HG03354 (cell line): ENCODE measurements around the gene UACA.

ENCODE experiments used
- ATAC-seq: cut with Tn5 transposase; IDR thresholded peaks from one replicate; pipeline ENCODE4 v1.9.1; 2021; ENCODE audit warnings: mild to moderate bottlenecking; ENCODE audit not compliant: unreplicated experiment, poor library complexity, severe bottlenecking

UACA gene

DNA sequence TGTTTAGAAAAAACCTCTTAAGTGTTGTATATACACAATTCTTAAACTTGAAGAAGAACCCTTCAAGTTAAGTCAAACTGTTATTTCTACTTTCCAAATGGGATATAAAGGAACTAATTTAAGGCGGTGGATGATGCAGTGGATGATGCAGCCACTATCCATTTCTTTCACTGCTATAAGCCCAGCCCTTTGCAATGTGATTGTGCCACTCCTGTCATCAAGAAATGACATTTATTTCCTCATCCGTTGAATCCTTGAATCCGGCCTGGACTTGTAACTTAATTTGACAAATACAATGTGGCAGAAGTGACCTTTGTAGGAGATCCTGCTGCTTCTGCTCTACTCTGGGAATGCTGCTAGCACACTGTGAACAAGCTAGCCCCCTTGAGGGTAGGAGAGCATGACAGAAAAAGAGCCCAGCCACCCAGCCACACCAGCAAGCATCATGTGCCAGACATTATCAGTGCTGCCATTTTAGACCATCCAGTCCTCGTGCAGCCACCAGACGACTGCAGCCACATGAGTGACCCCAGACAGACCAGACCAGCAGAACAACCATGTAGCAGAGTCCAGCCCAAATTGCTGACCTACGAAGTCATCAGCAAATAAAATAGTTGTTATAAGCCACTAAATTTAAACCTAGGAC lies 47.4 kb downstream of the UACA start:
- no peak for ATAC-seq

DNA sequence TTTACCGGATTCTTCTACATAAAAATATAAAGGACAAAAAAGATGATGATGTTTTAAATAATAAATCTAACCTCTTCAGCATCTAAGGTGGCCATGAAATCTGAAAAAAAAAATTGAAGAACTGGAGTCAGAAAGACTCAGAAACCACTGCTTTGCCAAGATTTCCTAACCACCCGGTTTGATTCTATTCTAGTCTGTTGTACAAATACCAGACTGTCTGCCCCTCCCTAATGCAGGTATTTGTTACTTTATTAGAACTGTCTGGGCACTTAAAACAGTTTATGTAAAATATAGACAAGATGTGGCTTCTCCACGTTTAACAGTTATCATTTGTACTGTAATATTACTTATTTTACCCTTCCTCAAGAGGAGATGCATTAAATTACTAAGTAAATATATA lies 48.8 kb downstream of the UACA start:
- ATAC-seq = no peak

DNA sequence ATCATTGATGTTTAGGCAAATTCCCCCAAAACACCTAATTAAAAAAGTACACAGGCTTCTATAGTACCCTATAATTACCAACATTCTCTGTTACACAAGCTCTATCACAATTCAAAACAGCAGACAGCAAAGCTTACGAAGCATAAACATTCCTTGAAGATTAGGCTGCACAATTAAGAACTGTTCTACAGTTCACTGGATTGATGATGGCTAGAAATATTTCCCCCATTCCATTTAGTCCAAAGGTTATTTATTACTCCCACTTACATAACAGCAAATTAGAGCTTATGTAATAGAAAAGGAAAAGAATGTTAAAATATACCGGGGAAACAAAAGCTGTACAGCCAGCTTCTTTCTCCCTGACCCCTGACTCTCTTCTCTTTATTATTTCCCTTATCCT lies 49.3 kb downstream of the UACA start:
- ATAC-seq = no peak

DNA sequence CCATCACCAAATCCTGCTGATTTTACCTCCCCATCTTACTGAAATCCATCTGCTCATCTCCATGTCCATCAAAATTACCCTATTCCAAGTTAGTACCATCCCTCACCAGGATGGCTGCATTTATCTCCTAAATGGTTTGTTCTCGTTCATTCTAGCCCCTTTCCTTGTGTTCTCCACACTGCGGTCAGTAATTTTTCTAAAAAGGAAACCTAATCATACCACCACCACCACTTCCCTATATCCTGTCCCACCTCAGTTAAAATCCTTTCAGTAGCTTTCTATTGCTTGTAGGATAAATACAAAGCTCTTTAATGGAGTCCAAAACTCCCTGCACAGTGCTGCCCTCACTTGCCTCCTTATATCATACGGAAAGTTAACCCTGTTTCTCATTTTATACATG lies 51.1 kb downstream of the UACA start:
- ATAC-seq = no peak

DNA sequence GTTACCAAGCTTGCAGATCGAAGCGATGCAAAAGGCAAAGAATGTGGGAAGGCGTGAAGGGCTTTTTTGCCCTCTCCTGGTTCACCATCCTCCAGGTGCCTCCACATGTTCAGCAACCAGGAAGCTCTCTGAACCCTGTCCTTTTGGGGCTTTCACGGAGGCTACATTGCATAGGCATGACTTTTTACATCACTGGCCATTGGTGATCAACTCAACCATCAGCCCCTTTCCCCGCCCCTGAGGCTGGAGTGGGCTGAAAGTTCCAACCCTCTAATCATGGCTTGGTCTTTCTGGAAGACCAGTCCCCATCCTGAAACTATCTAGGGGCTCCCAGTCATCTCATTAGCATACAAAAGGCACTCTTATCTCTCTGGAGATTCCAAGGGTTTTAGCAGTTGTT lies 52.6 kb downstream of the UACA start:
- ATAC-seq = no peak

DNA sequence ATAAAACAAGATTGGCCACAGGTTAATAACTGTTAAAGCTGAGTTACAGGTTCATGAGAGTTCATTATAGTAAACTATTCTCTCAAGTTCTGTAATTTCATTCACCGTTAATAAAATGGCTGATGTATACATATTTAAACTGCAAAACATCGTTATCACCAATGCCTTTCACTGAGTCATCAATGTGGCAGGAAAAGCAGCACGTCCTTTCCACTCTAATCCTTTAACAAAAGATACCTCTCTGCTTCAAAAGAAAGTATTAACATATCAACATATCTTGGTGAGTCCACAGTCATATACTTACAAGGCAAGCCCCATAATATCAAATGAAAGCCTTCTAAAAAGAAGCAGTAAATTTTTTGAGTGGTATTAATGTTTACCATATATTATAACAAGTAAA lies 54.5 kb downstream of the UACA start:
- ATAC-seq = no peak

DNA sequence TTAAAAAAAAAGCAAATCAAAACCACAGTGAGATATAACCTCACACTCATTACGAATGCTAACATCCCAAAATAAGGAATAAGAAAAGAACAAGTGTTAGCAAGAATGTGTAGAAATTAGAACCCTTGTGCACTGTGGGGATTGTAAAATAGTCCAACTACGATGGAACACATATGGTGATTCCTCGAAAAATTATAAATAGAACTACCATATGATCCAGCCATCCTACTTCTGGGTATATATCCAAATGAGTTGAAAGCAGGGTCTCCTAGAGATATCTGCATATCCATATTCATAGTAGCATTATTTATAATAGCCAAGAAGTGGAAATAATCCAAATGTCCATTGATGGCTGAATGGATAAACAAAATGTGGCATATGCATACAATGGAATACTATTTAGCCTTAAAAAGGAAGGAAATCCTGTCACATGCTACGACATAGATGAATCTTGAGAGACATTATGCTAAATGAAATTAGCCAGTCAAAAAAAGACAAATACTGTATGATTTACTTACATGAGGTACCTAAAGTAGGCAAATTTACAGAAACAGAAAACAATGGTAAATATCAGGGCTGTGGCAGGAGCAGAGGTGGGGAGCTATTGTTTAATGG lies 55.6 kb downstream of the UACA start:
- no peak for ATAC-seq

DNA sequence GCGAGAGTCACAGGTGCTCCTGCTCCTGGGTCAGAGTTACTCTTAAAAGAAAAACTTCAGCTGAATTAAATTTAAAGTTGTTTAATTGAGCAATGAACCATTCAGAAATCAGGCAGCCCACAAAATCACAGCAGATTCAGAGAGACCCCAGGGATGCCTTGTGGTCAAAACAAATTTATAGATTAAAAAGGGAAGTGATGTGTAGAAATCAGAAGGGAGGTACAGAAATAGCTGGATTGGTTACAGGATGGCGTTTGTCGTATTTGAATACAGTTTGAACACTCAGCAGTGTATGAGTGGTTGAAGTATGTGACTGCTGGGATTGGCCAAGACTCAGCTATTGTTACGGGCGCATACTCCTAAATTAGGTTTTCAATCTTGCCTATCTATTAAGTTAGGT lies 58.6 kb downstream of the UACA start:
- no peak for ATAC-seq

DNA sequence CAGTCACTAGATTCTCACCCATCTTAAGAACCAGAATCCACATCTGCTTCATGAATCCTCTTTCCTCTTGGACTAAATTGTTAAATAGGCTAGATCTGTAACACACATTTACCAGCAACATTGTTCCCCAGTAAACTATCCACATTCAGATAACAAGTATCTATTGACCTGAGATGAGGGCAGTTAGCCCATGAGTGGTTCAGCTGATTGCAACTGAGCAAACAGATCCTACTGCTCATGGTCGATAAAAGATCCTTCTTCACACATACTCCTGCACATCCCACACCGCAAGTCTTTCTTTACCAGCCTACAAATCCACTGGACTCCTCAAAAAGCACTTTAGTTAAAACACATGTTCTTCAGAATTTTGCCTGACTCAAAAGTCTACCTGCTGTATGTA lies 59.2 kb downstream of the UACA start:
- no peak for ATAC-seq

DNA sequence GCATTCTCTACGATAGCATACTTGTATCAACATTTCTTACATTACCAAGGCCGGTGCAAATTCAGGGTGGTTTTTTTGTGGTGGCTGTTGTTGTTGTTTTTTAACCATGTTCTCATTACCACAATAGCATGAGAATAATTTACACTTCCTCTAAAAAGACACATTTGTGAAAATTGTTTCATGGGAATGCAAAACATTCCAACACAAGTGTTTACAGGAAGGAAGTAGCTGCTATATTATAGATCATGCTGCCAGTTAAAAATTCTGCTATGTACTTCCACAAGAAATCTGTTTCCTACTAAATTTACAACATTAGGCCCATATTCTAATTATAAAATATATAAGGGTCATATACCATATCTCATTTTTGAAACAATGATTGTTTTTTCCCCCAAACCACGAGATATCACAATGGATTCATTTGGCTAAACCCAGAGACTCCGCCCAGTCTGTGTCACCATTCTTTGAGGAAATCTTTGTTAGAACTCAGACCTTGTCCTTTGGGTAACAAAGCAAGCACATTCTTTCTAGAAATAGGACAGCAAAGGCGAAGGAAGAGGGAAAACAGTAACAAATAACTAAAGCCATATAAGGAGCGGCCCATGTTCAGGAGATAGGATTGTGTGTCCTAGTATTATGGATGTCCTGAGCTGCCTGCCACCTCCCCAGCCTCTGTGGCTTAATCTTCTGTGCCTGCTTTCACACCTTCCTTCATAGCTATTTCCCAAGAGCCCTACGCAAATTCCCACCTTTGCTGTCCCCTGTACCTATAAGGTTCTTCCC lies 60.1 kb downstream of the UACA start:
- no peak for ATAC-seq

DNA sequence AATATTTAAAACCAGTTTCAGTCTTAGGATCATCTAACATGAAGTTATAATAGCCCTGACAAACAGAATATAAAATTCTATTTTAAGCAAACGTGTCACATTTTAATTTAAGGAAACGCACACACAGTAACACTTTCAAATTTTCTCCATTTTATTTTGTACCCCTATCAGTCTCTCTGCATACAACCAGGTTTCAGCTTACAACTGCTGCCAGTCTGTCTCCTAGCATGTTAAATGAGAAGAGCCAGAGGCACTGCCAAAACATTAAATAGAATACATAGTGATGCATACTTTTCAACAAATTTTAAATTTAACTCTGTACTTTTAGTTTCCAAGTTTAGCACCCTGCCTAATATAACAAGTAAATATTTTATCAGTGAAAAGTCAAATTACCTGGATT lies 60.8 kb downstream of the UACA start:
- no peak for ATAC-seq

DNA sequence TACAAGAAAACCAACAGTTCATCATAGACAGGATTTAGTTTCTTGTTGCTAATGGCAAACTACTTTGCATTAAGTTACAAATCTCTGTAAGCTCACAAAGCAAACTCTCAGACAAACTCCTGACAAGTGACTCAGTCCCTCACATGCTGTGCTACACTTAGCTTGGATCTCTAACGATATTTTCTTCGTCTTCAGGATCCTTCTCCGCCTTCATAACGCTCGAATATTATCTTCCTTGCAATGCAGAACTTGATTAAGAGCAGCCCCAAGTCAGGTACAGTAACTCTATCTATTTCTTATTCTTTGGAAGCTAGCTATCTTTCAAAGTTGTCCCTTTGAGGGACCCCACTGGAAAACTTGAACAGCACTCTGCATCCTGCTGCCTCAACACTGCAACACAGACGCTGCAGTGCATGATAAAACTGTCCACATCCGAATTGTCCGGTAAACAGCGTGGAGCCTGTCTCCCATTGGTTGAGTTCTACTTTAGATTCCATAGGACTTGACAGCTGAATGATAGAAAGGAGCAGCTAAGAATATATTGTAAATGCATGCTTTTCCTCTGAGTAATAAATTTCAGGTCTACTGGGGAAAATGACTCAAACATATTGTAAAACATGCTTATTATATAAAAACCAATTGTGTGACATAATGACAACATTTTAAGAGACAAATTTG lies 61.3 kb downstream of the UACA start:
- no peak for ATAC-seq

DNA sequence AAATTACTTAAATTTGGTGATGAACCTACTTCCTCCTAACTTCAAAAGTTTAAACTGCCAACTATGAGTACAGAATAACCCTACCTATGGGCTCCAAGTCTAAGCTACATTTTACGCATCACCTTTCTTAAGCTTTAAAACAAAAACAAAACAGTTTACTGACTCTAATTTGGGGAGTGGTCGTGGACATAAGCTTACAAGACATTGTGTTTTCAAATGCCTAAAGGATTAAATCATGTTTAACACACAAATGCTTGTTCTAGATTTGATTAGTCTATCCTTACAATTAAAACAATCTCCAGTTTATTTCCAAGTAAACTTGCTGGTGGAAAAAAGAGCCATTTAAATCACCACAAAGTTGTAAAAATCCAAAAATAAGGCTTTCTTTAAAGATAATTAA lies 62.2 kb downstream of the UACA start:
- no peak for ATAC-seq

DNA sequence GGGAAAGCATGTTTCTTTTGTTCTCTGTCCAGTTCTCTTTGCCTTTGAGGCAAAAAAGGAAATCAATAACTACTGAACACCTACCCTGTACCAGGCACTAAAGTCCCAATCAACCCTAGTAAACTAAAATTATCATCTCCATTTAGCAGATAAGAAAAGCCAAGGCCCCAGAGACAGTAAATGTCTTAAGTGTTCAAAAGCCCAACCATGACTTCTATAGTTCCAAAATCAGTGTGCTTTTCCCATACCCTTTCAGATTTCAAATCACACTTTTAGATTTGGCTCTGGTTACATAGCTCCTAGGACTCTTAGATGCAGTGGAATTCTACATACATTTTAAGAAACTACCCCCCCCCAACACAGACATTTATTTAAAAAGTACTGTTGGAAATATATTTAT lies 63.5 kb downstream of the UACA start:
- ATAC-seq = no peak

DNA sequence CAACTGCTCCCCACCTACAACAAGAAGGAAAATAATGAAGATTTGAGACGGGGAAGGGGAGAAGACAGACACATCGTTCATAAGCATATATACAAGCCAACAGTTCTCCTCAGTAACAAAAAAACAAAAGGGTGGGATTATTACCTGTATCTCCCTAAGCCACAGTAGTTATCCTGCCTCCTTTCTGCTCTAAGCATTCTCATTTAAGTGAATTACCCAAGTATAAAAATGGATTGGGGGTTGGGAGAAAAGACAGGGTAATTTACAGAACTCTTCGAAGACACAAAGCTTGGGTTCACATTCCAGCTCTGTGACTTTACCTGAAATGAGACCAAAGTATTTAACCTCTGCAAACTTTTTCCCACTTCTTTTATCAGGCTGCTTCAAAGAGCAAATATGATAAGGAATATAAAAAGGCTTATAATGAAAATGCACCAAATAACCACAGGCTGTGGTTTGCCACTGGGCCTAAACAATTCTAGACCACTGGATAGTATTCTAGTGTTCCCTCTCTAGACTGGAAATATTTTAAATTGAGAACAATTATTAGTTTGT lies 64.4 kb downstream of the UACA start:
- no peak for ATAC-seq

DNA sequence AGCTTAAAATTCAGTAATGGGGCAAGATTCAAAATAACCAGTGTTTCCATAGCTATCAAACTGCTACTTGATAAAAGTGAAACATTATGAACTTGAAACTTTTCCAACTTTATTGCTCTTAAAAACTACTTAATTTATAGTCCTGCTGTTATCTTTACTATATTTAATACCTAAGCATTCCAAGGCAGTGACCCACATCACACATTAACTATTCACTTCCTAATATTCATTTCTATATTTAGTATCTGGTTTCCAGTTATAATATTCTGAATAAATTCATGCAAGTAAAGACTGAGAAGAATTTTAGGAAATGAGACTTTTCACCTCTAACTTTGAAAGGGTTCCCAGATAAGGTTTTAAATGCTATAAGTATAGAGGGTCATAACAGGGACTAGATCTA lies 64.9 kb downstream of the UACA start:
- ATAC-seq = no peak

DNA sequence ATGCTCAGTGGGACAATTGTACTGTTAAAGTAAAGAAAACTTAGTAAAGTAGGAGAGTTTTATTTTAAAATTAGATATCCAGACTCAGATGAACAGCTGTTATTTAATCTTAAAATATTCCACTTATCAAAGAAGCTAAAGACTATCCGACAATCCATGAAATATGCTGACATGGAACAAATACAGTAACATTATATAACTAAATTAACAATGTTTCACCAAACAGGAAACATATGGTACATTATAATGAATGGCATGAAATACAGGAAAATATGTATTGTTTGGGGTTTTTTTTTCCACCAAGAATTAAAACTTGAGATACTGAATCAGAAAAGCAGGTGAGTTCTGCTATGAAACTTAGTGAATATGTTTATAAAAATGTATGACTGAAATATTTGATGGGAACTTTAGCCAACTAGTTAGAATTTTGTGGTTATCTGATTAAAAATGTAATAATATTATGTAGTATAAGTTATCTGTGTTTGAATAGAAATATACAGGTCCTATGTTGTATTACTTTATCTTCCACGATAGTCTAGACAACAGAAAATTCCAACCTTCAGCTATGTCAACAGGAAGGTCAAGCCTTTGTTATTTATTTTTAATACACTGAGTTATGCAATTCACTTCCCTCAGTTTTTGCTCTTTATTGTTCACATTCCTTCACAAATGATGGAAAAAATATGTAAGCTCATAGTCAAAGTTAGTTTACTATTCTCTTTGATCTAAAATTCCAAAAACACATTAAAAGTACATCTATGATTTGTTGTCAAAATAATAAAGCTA lies 72.7 kb downstream of the UACA start:
- no peak for ATAC-seq

DNA sequence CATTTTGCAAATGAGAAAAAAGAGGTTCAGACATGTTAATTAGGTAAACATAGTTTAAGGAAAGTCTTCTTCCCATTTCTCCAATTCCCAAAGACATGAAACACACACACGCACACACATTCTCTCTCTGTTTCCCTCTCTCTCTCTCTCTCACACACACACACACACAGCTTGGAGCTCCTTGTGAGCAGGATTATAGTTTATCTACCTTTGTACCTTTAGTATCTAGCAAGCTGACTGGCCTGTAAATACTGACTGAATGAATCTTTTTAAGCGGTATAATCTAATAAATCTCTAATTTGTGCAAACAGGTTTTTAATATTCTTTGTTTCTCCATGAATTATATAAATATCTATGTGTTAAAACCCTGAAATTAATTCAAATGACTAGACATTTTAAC lies 73.3 kb downstream of the UACA start:
- no peak for ATAC-seq

DNA sequence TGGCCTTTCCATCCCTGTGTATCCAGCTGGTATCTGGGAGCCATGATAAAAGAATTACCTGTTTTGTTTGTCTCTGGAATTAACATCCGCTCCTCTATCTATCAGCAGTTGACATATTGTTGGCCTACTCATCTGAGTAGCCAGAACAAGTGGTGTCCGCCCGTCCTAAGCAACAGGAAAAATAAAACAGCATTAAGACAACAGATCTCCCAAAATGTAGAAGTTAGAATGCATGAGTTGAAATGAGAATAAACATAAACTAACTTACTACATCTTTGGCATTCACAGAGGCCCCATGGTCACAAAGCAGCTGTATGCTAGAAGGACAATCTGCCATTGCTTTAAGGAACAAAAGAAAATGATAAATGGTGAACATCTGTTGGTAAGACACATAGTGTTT lies 75.9 kb downstream of the UACA start:
- ATAC-seq = no peak

DNA sequence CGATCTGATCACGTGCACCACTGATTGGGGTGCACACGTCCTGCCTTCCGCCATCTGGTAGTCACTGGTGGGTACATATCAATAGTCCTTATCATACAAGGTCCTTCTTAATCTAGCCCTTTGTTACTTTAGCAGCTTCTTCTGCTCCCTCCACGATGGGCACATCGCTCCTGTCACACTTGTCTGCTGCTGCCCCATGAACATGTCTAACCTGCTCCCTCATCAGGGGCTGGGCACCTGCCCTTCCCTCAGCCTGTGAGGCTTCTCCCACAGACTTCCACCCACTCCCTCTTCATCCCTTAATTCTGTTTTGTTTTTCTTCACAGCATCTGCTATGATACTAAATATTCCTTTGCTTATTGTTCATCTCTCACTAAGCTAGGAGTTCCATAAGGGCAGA lies 82.5 kb downstream of the UACA start:
- no peak for ATAC-seq
